ENCODE results near the gene SLC2A2. TPM values are rescaled to one million over a fixed set of nuclear protein-coding genes. Genes with fewer than 3 reads are reported as not detected.

Gene SLC2A2
- total RNA-seq: not detected

GRCh38 chr3:171026597-171027293 is at the start of gene SLC2A2:
SLC2A2 (minus strand) TSS chr3:171026720; CDS start chr3:171026670, 50 bp downstream.
- Histone ChIP-seq H3K27me3 (no peaks in the 10 kb centered on the region), H3K4me3 (no peak within 1 kb of the TSS), H3K36me3 (no peaks in the 10 kb centered on the region), H3K27ac (no peak within 1 kb of the TSS), H3K9me3 (no peaks in the 10 kb centered on the region), H3K4me1 (no peaks in the 10 kb centered on the region)
- no peak for DNase-seq (ENCODE audit: low spot score in 2 of 2)
- TF ChIP-seq POLR2A (IDR thresholded peaks at IDR 0.05): no peak
- TF ChIP-seq, protein P1, sequence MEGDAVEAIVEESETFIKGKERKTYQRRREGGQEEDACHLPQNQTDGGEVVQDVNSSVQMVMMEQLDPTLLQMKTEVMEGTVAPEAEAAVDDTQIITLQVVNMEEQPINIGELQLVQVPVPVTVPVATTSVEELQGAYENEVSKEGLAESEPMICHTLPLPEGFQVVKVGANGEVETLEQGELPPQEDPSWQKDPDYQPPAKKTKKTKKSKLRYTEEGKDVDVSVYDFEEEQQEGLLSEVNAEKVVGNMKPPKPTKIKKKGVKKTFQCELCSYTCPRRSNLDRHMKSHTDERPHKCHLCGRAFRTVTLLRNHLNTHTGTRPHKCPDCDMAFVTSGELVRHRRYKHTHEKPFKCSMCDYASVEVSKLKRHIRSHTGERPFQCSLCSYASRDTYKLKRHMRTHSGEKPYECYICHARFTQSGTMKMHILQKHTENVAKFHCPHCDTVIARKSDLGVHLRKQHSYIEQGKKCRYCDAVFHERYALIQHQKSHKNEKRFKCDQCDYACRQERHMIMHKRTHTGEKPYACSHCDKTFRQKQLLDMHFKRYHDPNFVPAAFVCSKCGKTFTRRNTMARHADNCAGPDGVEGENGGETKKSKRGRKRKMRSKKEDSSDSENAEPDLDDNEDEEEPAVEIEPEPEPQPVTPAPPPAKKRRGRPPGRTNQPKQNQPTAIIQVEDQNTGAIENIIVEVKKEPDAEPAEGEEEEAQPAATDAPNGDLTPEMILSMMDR (IDR thresholded peaks at IDR 0.05): no peak
- no peak for TF ChIP-seq POLR2AphosphoS5 (IDR thresholded peaks at IDR 0.05)
- intact Hi-C loops (cut with DNase I; ENCODE audit: low total_unique reads): no loop called here

DNA sequence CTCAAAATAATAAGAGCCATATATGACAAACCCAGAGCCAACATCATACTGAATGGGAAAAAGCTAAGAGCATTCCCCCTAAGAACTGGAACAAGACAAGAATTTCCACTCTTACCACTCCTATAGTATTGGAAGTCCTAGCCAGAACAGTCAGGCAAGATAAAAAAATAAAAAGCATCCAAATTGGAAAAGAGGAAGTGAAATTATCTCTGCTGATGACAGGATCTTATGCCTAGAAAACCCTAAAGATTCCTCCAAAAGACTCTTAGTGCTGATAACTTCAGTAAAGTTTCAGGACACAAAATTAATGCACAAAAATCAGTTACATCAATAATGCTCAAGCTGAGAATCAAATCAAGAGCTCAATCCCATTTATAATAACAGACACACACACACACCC is 45.9 kb upstream of the SLC2A2 start:
- H3K4me3 ChIP-seq: no peak overlapping the region
- no peak overlapping the region for H3K27ac ChIP-seq
- no peaks in the 10 kb centered on the region for H3K36me3 ChIP-seq
- H3K27me3 ChIP-seq: no peaks in the 10 kb centered on the region
- intact Hi-C loops (cut with DNase I; ENCODE audit: low total_unique reads): no loop called here
- TF ChIP-seq POLR2AphosphoS5 (IDR thresholded peaks at IDR 0.05): no peak
- TF ChIP-seq, protein P1 (IDR thresholded peaks at IDR 0.05): no peak
- TF ChIP-seq POLR2A (IDR thresholded peaks at IDR 0.05): no peak
- H3K4me1 ChIP-seq: no peaks in the 10 kb centered on the region
- DNase-seq (ENCODE audit: low spot score in 2 of 2): no peak
- no peaks in the 10 kb centered on the region for H3K9me3 ChIP-seq

DNA sequence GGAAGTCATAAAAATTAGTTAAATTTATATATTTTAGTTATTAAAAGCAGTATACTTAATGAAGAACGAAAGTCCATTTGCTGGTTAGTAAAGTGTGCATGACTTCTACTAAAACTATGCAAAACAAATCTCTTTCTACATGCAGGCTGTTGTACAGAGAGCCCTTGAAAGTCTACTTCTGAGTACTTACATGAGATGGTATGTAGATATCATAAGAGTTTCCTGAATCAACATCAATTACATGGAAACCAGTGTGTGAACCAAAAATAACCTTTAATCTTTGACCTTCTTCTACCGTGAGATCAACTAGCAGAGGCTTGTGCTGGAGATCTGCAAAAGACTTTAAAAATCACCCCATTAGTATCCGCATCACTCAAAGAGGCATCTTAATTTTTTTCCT is 42.1 kb upstream of the SLC2A2 start:
- H3K4me1 ChIP-seq: no peaks in the 10 kb centered on the region
- TF ChIP-seq POLR2AphosphoS5 (IDR thresholded peaks at IDR 0.05) (no peak), POLR2A (IDR thresholded peaks at IDR 0.05) (no peak)
- TF ChIP-seq, protein P1 (IDR thresholded peaks at IDR 0.05): no peak
- no peaks in the 10 kb centered on the region for H3K9me3 ChIP-seq
- no peak overlapping the region for H3K27ac ChIP-seq
- no peak for DNase-seq (ENCODE audit: low spot score in 2 of 2)
- intact Hi-C loops (cut with DNase I; ENCODE audit: low total_unique reads): no loop called here
- no peak overlapping the region for H3K4me3 ChIP-seq
- no peaks in the 10 kb centered on the region for H3K36me3 ChIP-seq
- H3K27me3 ChIP-seq: no peaks in the 10 kb centered on the region

DNA sequence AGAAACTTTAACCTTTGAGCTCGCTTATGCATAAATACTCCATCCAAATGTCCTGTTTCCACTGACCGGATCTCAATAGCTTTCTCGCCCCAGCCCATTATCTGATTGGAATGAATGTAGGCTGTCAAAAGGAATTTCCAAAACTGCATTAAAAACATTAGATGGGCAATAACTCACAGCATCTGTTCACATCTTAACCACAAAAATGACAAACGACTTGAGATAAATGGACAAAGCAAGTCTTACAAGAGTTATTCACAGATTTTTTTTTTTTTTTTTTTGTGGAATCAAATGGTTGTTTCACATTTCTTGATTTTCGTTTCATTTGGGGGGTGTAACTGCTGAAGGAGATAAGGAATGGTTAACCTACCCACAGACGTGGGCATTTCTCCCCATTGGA is 39.7 kb upstream of the SLC2A2 start:
- H3K9me3 ChIP-seq: no peaks in the 10 kb centered on the region
- no peak overlapping the region for H3K4me3 ChIP-seq
- no peak for TF ChIP-seq POLR2AphosphoS5 (IDR thresholded peaks at IDR 0.05)
- TF ChIP-seq, protein P1 (IDR thresholded peaks at IDR 0.05): no peak
- TF ChIP-seq POLR2A (IDR thresholded peaks at IDR 0.05): no peak
- intact Hi-C loops (cut with DNase I; ENCODE audit: low total_unique reads): no loop called here
- H3K4me1 ChIP-seq: no peaks in the 10 kb centered on the region
- DNase-seq (ENCODE audit: low spot score in 2 of 2): no peak
- no peak overlapping the region for H3K27ac ChIP-seq
- H3K36me3 ChIP-seq: no peaks in the 10 kb centered on the region
- H3K27me3 ChIP-seq: no peaks in the 10 kb centered on the region

DNA sequence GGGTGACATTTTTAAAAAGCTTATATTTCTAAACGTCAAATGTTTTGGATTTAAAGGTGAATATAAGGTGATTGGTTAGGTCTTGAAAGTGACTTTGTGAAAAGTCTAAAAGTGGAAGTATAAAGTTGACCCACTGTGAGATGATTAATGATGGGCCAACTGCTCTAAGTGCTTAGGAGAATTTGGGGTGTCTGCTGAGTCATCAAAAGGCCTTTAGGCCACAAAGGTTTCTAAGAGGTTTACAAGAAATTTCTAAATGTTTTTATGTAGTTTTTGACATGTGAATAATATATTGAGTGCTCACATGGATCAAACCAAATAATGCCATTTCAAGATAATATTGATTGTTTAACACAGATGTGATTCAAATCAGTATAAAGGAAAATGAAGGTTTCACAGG is 39.2 kb upstream of the SLC2A2 start:
- intact Hi-C loops (cut with DNase I; ENCODE audit: low total_unique reads): no loop called here
- no peak for TF ChIP-seq POLR2AphosphoS5 (IDR thresholded peaks at IDR 0.05)
- TF ChIP-seq, protein P1 (IDR thresholded peaks at IDR 0.05): no peak
- no peak for TF ChIP-seq POLR2A (IDR thresholded peaks at IDR 0.05)
- Histone ChIP-seq H3K27me3 (no peaks in the 10 kb centered on the region), H3K9me3 (no peaks in the 10 kb centered on the region), H3K36me3 (no peaks in the 10 kb centered on the region), H3K27ac (no peak overlapping the region), H3K4me1 (no peaks in the 10 kb centered on the region), H3K4me3 (no peak overlapping the region)
- DNase-seq (ENCODE audit: low spot score in 2 of 2): no peak
